Activated CD8-positive, alpha-beta T cell treated with anti-CD3 and anti-CD28 coated beads for 36 hours (primary cell): ENCODE results near the gene GPR45. TPM values are rescaled to one million over a fixed set of nuclear protein-coding genes. Genes with fewer than 3 reads are reported as not detected.
A peak's percentile ranks its signal among the peaks of the same experiment; 100 is the strongest.

Experiments
- ATAC-seq: fragments of 200-7000 bp; cut with Tn5 transposase; one replicate; pipeline ENCODE4 v1.10.0; 2021; ENCODE audit warnings: mild to moderate bottlenecking, moderate library complexity
- CTCF ChIA-PET: fragments of 350-600 bp; sonication (Branson Sonifier 250); formaldehyde crosslinking; loops from one replicate; lab custom pipeline; 2021; ENCODE audit warnings: antibody characterized with exemption; lab: Charles Lee
- POLR2A ChIA-PET: fragments of 350-600 bp; sonication (Branson Sonifier 250); formaldehyde crosslinking; loops from one replicate; lab custom pipeline; 2021; ENCODE audit warnings: antibody characterized with exemption; lab: Charles Lee
- DNase-seq: peaks from one replicate; pipeline ENCODE4 v3.0.0-alpha.2; 2020
- H3K27ac Mint-ChIP-seq: one replicate; pipeline ENCODE4 v1.8.0; 2021; ENCODE audit warnings: mild to moderate bottlenecking, mixed read lengths
- H3K27me3 Mint-ChIP-seq: one replicate; pipeline ENCODE4 v1.8.0; 2021; ENCODE audit warnings: mixed read lengths
- H3K36me3 Mint-ChIP-seq: one replicate; pipeline ENCODE4 v1.8.0; 2021; ENCODE audit warnings: low read depth, mixed read lengths
- H3K4me1 Mint-ChIP-seq: one replicate; pipeline ENCODE4 v1.8.0; 2021; ENCODE audit warnings: low read depth, mixed read lengths
- H3K4me3 Mint-ChIP-seq: one replicate; pipeline ENCODE4 v1.8.0; 2021; ENCODE audit warnings: mild to moderate bottlenecking, moderate library complexity, mixed read lengths
- H3K9me3 Mint-ChIP-seq: one replicate; pipeline ENCODE4 v1.8.0; 2021; ENCODE audit warnings: mixed read lengths
- CTCF ChIP-seq: fragments of 200-600 bp; IDR thresholded peaks from one replicate; pipeline ENCODE4 v1.8.0; 2022; ENCODE audit warnings: antibody characterized with exemption, mild to moderate bottlenecking
- intact Hi-C: fragments of 100-400 bp; cut with micrococcal nuclease; formaldehyde crosslinking; loops from one replicate; pipeline ENCODE4 v1.10.0; 2022
- total RNA-seq, 2 experiments: library from RNA; stranded (reverse); gene quantifications; one replicate each; pipeline ENCODE4 v1.2.3, GENCODE V29; 2021

The GPR45 gene
- total RNA-seq, 2 experiments from 2014 or later = not detected

GRCh38 chr2:105237045-105237765 is 4.3 kb upstream of the GPR45 start:
- ATAC-seq (peak; percentile 51), DNase-seq (peak; percentile 25)
- no peaks in the 10 kb centered on the region for H3K9me3 Mint-ChIP-seq
- peaks cover 10% of the 10 kb centered on the region for H3K27me3 Mint-ChIP-seq
- TF ChIP-seq CTCF = no peak
- ChIA-PET POLR2A (interaction anchor here (0.7 kb wide), 1 partner anchor 123 kb away, joined by 3 read pairs; no protein-coding TSS in a partner anchor), CTCF (interaction anchor here (0.6 to 9.9 kb wide), 10 partner anchors 44 to 261 kb away, joined by 3 to 277 read pairs (median 4); no protein-coding TSS in a partner anchor)
- H3K27ac Mint-ChIP-seq = no peak overlapping the region
- no peak overlapping the region for H3K4me3 Mint-ChIP-seq
- no peaks in the 10 kb centered on the region for H3K36me3 Mint-ChIP-seq
- H3K4me1 Mint-ChIP-seq = peaks cover 11% of the 10 kb centered on the region
- intact Hi-C loops = no loop called here

DNA sequence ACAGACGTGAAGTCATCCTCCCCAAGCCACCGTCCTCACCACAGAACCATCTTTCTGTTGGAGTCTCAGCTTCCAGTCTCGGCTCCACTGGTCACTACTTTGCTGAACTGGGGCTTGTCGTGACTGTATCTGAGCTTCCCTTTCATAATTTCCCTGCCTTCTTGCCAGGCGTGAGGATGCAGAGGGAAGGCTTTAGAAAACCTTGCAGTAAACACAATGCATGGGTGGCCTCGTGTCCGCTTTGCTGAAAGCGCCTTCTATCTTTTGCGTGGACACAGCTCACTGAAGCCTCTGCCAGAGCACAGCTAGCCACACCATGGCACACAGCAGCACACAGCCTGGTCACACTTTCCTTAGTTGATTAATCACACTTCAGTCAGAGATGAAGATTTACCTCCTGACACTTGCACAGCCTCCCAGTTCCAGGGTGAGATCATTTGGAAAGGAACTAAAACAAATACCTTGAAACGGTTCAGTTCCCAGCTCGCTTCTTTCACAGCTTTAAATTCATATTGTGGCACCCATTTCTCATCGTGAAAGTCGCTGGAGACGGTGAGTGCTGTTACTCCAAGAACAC is 2.8 kb upstream of the GPR45 start:
- CTCF ChIA-PET = interaction anchor here (0.6 to 9.9 kb wide), 14 partner anchors 10 to 262 kb away, joined by 3 to 277 read pairs (median 4); no protein-coding TSS in a partner anchor
- H3K4me3 Mint-ChIP-seq = no peak overlapping the region

DNA sequence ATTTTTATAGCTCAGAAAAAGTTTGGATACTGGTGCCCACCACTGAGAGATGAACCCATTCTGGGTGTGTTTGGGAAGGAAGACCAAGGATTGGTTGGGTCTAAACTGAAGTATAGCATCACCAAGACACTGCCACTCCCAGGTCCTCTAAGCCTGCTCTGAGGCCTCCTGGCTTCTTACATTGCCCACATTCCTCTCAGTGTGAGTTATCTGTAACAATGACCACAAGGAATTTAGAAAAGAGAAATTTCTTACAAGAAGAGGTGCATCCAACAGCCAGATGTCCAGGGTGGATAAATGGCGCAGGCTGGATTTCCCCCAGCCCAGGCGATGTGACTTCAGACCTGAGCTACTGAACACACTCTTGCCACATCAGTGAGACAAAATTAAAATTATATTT is 1.6 kb upstream of the GPR45 start:
- H3K4me1 Mint-ChIP-seq = peaks cover 11% of the 10 kb centered on the region
- intact Hi-C loops = no loop called here
- POLR2A ChIA-PET = no interaction called here

More for the DNA sequence above, 2.8 kb upstream of the GPR45 start:
- Mint-ChIP-seq H3K4me1 (peaks cover 11% of the 10 kb centered on the region), H3K27me3 (peaks cover 10% of the 10 kb centered on the region), H3K36me3 (no peaks in the 10 kb centered on the region), H3K27ac (no peak overlapping the region), H3K9me3 (no peaks in the 10 kb centered on the region)
- no peak for TF ChIP-seq CTCF
- no peak for ATAC-seq
- no peak for DNase-seq
- POLR2A ChIA-PET = no interaction called here
- intact Hi-C loops = loop anchor here (1.0 kb wide), 1 partner anchor 122 kb away; no protein-coding TSS in a partner anchor

DNA sequence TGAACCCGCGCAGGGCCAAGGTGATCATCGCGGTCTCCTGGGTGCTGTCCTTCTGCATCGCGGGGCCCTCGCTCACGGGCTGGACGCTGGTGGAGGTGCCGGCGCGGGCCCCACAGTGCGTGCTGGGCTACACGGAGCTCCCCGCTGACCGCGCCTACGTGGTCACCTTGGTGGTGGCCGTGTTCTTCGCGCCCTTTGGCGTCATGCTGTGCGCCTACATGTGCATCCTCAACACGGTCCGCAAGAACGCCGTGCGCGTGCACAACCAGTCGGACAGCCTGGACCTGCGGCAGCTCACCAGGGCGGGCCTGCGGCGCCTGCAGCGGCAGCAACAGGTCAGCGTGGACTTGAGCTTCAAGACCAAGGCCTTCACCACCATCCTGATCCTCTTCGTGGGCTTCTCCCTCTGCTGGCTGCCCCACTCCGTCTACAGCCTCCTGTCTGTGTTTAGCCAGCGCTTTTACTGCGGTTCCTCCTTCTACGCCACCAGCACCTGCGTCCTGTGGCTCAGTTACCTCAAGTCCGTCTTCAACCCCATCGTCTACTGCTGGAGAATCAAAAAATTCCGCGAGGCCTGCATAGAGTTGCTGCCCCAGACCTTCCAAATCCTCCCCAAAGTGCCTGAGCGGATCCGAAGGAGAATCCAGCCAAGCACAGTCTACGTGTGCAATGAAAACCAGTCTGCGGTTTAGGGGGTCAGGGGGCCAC is 897 bp downstream of the GPR45 start:
- H3K9me3 Mint-ChIP-seq = no peaks in the 10 kb centered on the region
- ATAC-seq (no peak), DNase-seq (no peak)
- CTCF ChIA-PET = interaction anchor here (1.3 to 9.9 kb wide), 5 partner anchors 10 to 130 kb away, joined by 3 to 277 read pairs (median 6); no protein-coding TSS in a partner anchor
- no peaks in the 10 kb centered on the region for H3K27me3 Mint-ChIP-seq
- no peak for TF ChIP-seq CTCF
- H3K27ac Mint-ChIP-seq = no peak overlapping the region
- no peaks in the 10 kb centered on the region for H3K36me3 Mint-ChIP-seq
- H3K4me1 Mint-ChIP-seq = no peaks in the 10 kb centered on the region
- intact Hi-C loops = no loop called here
- H3K4me3 Mint-ChIP-seq = no peak overlapping the region
- POLR2A ChIA-PET = no interaction called here

More for the DNA sequence above, 1.6 kb upstream of the GPR45 start:
- no peak for DNase-seq
- H3K36me3 Mint-ChIP-seq = no peaks in the 10 kb centered on the region
- peaks cover 10% of the 10 kb centered on the region for H3K27me3 Mint-ChIP-seq
- no peaks in the 10 kb centered on the region for H3K9me3 Mint-ChIP-seq
- ATAC-seq = no peak
- no peak overlapping the region for H3K27ac Mint-ChIP-seq
- H3K4me3 Mint-ChIP-seq = no peak overlapping the region
- no peak for TF ChIP-seq CTCF
- CTCF ChIA-PET = interaction anchor here (1.1 to 9.9 kb wide), 7 partner anchors 9 to 149 kb away, joined by 3 to 277 read pairs (median 4); no protein-coding TSS in a partner anchor
